PFSK-1 (cell line): ENCODE results near the gene CHST11.

Experiments used
- FOXP2 ChIP-seq: optimal IDR thresholded peaks from 2 replicates; pipeline ENCODE3; 2011; ENCODE audit warnings: borderline replicate concordance, control low read depth, inconsistent platforms; ENCODE audit not compliant: insufficient read depth; ENCODE audit errors: extremely low read length, extremely low read depth
- POLR2AphosphoS5 ChIP-seq: IDR thresholded peaks from 2 replicates; pipeline ENCODE4 v1.6.1; 2012; ENCODE audit warnings: low read depth, mild to moderate bottlenecking, control low read depth, low read length, moderate library complexity
- SIN3A ChIP-seq: IDR thresholded peaks from 2 replicates; pipeline ENCODE4 v1.6.1; 2012; ENCODE audit warnings: mild to moderate bottlenecking, low read length, moderate library complexity, borderline replicate concordance; ENCODE audit not compliant: insufficient read depth
- TAF1 ChIP-seq: IDR thresholded peaks from 2 replicates; pipeline ENCODE4 v1.6.1; 2012; ENCODE audit warnings: low read length, control low read depth, borderline replicate concordance; ENCODE audit not compliant: insufficient read depth
- TF ChIP-seq, protein P1 (sequence below), 2 experiments: IDR thresholded peaks; 2 replicates each; pipeline versions ENCODE4 v1.6.1 to v1.8.0; 2011 to 2012; ENCODE audit warnings: low read depth in 2 of 2, low read length in 2 of 2, control low read depth in 1 of 2, inconsistent platforms in 1 of 2, mild to moderate bottlenecking in 1 of 2, moderate library complexity in 1 of 2; ENCODE audit not compliant: insufficient read depth in 1 of 2

DNA sequence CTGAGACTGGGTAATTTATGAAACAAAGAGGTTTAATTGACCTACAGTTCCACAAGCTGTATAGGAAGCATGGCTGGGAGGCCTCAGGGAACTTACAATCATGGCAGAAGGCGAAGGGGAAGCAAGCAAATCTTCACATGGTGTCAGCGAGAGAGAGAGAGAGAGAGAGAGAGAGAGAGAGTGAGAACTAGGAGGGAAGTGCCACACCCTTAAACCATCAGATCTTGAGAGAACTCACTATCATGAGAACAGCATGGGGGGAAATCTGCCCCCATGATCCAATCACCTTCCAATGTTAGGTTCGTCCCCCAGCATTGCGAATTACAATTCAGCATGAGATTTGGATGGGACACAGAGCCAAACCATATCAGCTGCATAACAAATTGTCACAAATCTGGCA lies 96.7 kb downstream of the CHST11 start:
- TF ChIP-seq SIN3A (no peak), POLR2AphosphoS5 (no peak), FOXP2 (no peak), TAF1 (no peak)
- TF ChIP-seq, protein P1, sequence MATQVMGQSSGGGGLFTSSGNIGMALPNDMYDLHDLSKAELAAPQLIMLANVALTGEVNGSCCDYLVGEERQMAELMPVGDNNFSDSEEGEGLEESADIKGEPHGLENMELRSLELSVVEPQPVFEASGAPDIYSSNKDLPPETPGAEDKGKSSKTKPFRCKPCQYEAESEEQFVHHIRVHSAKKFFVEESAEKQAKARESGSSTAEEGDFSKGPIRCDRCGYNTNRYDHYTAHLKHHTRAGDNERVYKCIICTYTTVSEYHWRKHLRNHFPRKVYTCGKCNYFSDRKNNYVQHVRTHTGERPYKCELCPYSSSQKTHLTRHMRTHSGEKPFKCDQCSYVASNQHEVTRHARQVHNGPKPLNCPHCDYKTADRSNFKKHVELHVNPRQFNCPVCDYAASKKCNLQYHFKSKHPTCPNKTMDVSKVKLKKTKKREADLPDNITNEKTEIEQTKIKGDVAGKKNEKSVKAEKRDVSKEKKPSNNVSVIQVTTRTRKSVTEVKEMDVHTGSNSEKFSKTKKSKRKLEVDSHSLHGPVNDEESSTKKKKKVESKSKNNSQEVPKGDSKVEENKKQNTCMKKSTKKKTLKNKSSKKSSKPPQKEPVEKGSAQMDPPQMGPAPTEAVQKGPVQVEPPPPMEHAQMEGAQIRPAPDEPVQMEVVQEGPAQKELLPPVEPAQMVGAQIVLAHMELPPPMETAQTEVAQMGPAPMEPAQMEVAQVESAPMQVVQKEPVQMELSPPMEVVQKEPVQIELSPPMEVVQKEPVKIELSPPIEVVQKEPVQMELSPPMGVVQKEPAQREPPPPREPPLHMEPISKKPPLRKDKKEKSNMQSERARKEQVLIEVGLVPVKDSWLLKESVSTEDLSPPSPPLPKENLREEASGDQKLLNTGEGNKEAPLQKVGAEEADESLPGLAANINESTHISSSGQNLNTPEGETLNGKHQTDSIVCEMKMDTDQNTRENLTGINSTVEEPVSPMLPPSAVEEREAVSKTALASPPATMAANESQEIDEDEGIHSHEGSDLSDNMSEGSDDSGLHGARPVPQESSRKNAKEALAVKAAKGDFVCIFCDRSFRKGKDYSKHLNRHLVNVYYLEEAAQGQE (IDR thresholded peaks at IDR 0.05; ENCODE audit: insufficient read depth in 1 of 2, low read depth in 2 of 2, low read length in 2 of 2) = no peak
